Kidney epithelial cell (primary cell): Measurements from ENCODE around the gene PI4KA. TPM values are rescaled to one million over a fixed set of nuclear protein-coding genes. Genes with fewer than 3 reads are reported as not detected.
"Not testable (repeated sequence)": the region's sequence is repeated elsewhere in the genome, so short reads cannot be mapped to it uniquely, and the experiment has no call there.

Source experiments
- DNase-seq: peaks from one replicate; pipeline ENCODE4 v3.0.0-alpha.2; 2010; ENCODE audit warnings: low read depth
- H3K27me3 ChIP-seq: 2 replicates; pipeline ENCODE4 v1.6.0; 2011; ENCODE audit warnings: low read length; ENCODE audit not compliant: control insufficient read depth, insufficient read depth
- H3K36me3 ChIP-seq: 2 replicates; pipeline ENCODE4 v1.5.1; 2011; ENCODE audit warnings: low read length; ENCODE audit not compliant: control insufficient read depth, insufficient read depth
- H3K4me3 ChIP-seq: 2 replicates; pipeline ENCODE4 v1.5.1; 2011; ENCODE audit warnings: low read depth, mild to moderate bottlenecking, control low read depth, low read length
- CTCF ChIP-seq: IDR thresholded peaks from 2 replicates; pipeline ENCODE4 v1.5.1; 2011; ENCODE audit warnings: mild to moderate bottlenecking, moderate library complexity, low read length, control low read depth, inconsistent platforms; ENCODE audit not compliant: insufficient read depth, poor library complexity, severe bottlenecking
- total RNA-seq: library from RNA; depleted of rRNA; stranded (reverse); fragments of >200 nt; gene quantifications from 2 replicates; pipeline ENCODE4 v1.2.3, GENCODE V29; 2015

The PI4KA gene
- total RNA-seq, 1 donor from 2014 or later: 50.6 TPM

GRCh38 chr22:20671409-20672081, 187.1 kb downstream of the PI4KA start:
- DNase-seq: no peak
- Histone ChIP-seq H3K36me3 (no peaks in the 10 kb centered on the region), H3K27me3 (peaks cover 15% of the 10 kb centered on the region), H3K4me3 (no peak overlapping the region)
- no peak for TF ChIP-seq CTCF

- not testable (repeated sequence) for H3K36me3 ChIP-seq
- H3K4me3 ChIP-seq: peak overlapping the region; percentile 6
Measured at GRCh38 chr22:20670457-20671261, 188.0 kb downstream of the PI4KA start.

GRCh38 chr22:20669884-20670283, 188.7 kb downstream of the PI4KA start:
- not testable (repeated sequence) for H3K4me3 ChIP-seq, DNase-seq, H3K36me3 ChIP-seq
- H3K27me3 ChIP-seq: peaks cover 15% of the 10 kb centered on the region

More at GRCh38 chr22:20670457-20671261, 188.0 kb downstream of the PI4KA start:
- peaks cover 15% of the 10 kb centered on the region for H3K27me3 ChIP-seq
- DNase-seq: not testable (repeated sequence)

GRCh38 chr22:20669471-20669870, 189.1 kb downstream of the PI4KA start:
- not testable (repeated sequence) for H3K4me3 ChIP-seq, DNase-seq, H3K36me3 ChIP-seq
- H3K27me3 ChIP-seq: peaks cover 15% of the 10 kb centered on the region

GRCh38 chr22:20668769-20669168, 189.8 kb downstream of the PI4KA start:
- not testable (repeated sequence) for H3K4me3 ChIP-seq, DNase-seq, H3K36me3 ChIP-seq
- H3K27me3 ChIP-seq: peaks cover 15% of the 10 kb centered on the region

GRCh38 chr22:20668226-20668625, 190.4 kb downstream of the PI4KA start:
- H3K27me3 ChIP-seq: peaks cover 13% of the 10 kb centered on the region
- not testable (repeated sequence) for DNase-seq, H3K36me3 ChIP-seq, H3K4me3 ChIP-seq

- not testable (repeated sequence) for H3K4me3 ChIP-seq, DNase-seq, H3K36me3 ChIP-seq
Measured at GRCh38 chr22:20667548-20667947, 191.1 kb downstream of the PI4KA start.

GRCh38 chr22:20666560-20666959, 192.1 kb downstream of the PI4KA start:
- DNase-seq: no peak
- no peak for TF ChIP-seq CTCF

More at GRCh38 chr22:20667548-20667947, 191.1 kb downstream of the PI4KA start:
- H3K27me3 ChIP-seq: peaks cover 13% of the 10 kb centered on the region

GRCh38 chr22:20664594-20664959, 194.0 kb downstream of the PI4KA start:
- Histone ChIP-seq H3K4me3 (no peak overlapping the region), H3K36me3 (no peaks in the 10 kb centered on the region), H3K27me3 (no peaks in the 10 kb centered on the region)
- TF ChIP-seq CTCF: no peak
- DNase-seq: no peak

More at GRCh38 chr22:20666560-20666959, 192.1 kb downstream of the PI4KA start:
- no peaks in the 10 kb centered on the region for H3K36me3 ChIP-seq
- H3K27me3 ChIP-seq: peaks cover 9% of the 10 kb centered on the region
- no peak overlapping the region for H3K4me3 ChIP-seq
